ENCODE measurements around the gene DLG2.
"Not testable (repeated sequence)": the region's sequence is repeated elsewhere in the genome, so short reads cannot be mapped to it uniquely, and the experiment has no call there.

The DLG2 gene

GRCh38 chr11:83441601-83442000 lies 2185.5 kb downstream of the DLG2 start:
- H3K36me3 ChIP-seq (ENCODE audit: insufficient read depth, low read length): no peaks in the 10 kb centered on the region

GRCh38 chr11:83441171-83441570 lies 2186.0 kb downstream of the DLG2 start:
- no peaks in the 10 kb centered on the region for H3K27me3 ChIP-seq (ENCODE audit: control insufficient read depth in 1 of 2, insufficient read depth in 2 of 2, low read length in 2 of 2)
- H3K27ac ChIP-seq (ENCODE audit: low read depth, low read length): no peak overlapping the region

More at GRCh38 chr11:83441601-83442000, 2185.5 kb downstream of the DLG2 start:
- Histone ChIP-seq H3K4me3 (ENCODE audit: low read depth in 1 of 2, low read length in 2 of 2) (no peak overlapping the region), H3K9ac (ENCODE audit: low read length) (no peak overlapping the region), H3K27me3 (ENCODE audit: control insufficient read depth in 1 of 2, insufficient read depth in 2 of 2, low read length in 2 of 2) (no peaks in the 10 kb centered on the region), H3K4me1 (ENCODE audit: insufficient read depth, low read length) (no peaks in the 10 kb centered on the region), H3K9me3 (ENCODE audit: low read length) (no peaks in the 10 kb centered on the region), H3K27ac (ENCODE audit: low read depth, low read length) (no peak overlapping the region)

DNA sequence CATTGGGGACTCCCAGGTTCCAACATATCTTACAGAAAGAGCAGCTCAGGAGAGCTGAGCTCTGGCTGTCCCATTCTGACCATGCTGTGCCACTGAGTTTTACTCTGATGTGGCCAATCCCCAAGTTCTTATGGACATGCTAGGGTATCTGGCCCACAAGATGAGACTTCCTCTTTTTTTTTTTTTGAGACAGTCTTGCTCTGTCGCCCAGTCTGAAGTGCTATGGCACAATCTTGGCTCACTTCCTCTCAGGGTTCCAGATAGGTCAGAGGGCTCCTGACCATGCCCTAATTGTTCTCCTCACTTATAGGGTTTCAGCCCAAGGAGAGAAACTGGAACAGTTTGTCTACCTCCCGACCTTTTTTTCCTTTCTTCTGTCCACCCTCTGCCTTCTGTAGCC lies 2188.7 kb downstream of the DLG2 start:
- H3K36me3 ChIP-seq (ENCODE audit: insufficient read depth, low read length): no peaks in the 10 kb centered on the region
- no peaks in the 10 kb centered on the region for H3K4me1 ChIP-seq (ENCODE audit: insufficient read depth, low read length)
- H3K4me3 ChIP-seq (ENCODE audit: low read depth in 1 of 2, low read length in 2 of 2): no peak overlapping the region
- H3K9ac ChIP-seq (ENCODE audit: low read length): no peak overlapping the region
- H3K9me3 ChIP-seq (ENCODE audit: low read length): no peaks in the 10 kb centered on the region
- no peak overlapping the region for H3K27ac ChIP-seq (ENCODE audit: low read depth, low read length)
- no peaks in the 10 kb centered on the region for H3K27me3 ChIP-seq (ENCODE audit: control insufficient read depth in 1 of 2, insufficient read depth in 2 of 2, low read length in 2 of 2)

More at GRCh38 chr11:83441171-83441570, 2186.0 kb downstream of the DLG2 start:
- no peaks in the 10 kb centered on the region for H3K9me3 ChIP-seq (ENCODE audit: low read length)
- no peaks in the 10 kb centered on the region for H3K4me1 ChIP-seq (ENCODE audit: insufficient read depth, low read length)
- no peak overlapping the region for H3K9ac ChIP-seq (ENCODE audit: low read length)
- H3K36me3 ChIP-seq (ENCODE audit: insufficient read depth, low read length): no peaks in the 10 kb centered on the region
- no peak overlapping the region for H3K4me3 ChIP-seq (ENCODE audit: low read depth in 1 of 2, low read length in 2 of 2)

GRCh38 chr11:83437939-83438338 lies 2189.2 kb downstream of the DLG2 start:
- Histone ChIP-seq H3K9me3 (ENCODE audit: low read length) (no peaks in the 10 kb centered on the region), H3K9ac (ENCODE audit: low read length) (no peak overlapping the region), H3K4me3 (ENCODE audit: low read depth in 1 of 2, low read length in 2 of 2) (no peak overlapping the region), H3K27me3 (ENCODE audit: control insufficient read depth in 1 of 2, insufficient read depth in 2 of 2, low read length in 2 of 2) (no peaks in the 10 kb centered on the region), H3K27ac (ENCODE audit: low read depth, low read length) (no peak overlapping the region), H3K4me1 (ENCODE audit: insufficient read depth, low read length) (no peaks in the 10 kb centered on the region), H3K36me3 (ENCODE audit: insufficient read depth, low read length) (no peaks in the 10 kb centered on the region)

- Histone ChIP-seq H3K9ac (ENCODE audit: low read length) (no peak overlapping the region), H3K27me3 (ENCODE audit: control insufficient read depth in 1 of 2, insufficient read depth in 2 of 2, low read length in 2 of 2) (no peaks in the 10 kb centered on the region), H3K9me3 (ENCODE audit: low read length) (no peaks in the 10 kb centered on the region), H3K27ac (ENCODE audit: low read depth, low read length) (no peak overlapping the region), H3K36me3 (ENCODE audit: insufficient read depth, low read length) (no peaks in the 10 kb centered on the region), H3K4me3 (ENCODE audit: low read depth in 1 of 2, low read length in 2 of 2) (no peak overlapping the region), H3K4me1 (ENCODE audit: insufficient read depth, low read length) (no peaks in the 10 kb centered on the region)
These were observed 2190.3 kb downstream of the DLG2 start for GRCh38 chr11:83436855-83437254.

DNA sequence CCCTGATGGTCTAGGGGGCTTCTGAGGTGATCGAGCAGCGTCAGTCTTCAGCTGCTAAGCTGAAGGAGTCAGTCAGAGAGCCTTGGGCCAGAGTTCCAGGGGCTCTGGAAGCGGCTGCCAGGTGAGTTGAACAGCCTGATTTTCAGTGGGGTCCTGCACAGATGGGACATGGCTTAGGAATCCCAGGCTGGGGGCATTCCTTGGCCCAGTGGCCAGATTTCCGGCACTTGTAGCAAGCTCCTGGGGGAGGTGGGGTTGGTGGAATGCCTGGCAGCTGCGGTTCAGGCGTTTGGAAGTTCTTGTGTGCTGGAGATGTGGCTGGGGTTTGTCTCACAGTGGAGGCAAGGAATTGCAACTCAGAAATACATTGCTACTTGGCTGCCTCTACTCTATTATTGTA lies 2192.3 kb downstream of the DLG2 start:
- not testable (repeated sequence) for H3K4me3 ChIP-seq (ENCODE audit: low read depth in 1 of 2, low read length in 2 of 2); H3K9ac ChIP-seq (ENCODE audit: low read length); H3K36me3 ChIP-seq (ENCODE audit: insufficient read depth, low read length); H3K27me3 ChIP-seq (ENCODE audit: control insufficient read depth in 1 of 2, insufficient read depth in 2 of 2, low read length in 2 of 2); H3K4me1 ChIP-seq (ENCODE audit: insufficient read depth, low read length); H3K9me3 ChIP-seq (ENCODE audit: low read length); H3K27ac ChIP-seq (ENCODE audit: low read depth, low read length)

- Histone ChIP-seq H3K9me3 (ENCODE audit: low read length) (no peaks in the 10 kb centered on the region), H3K27ac (ENCODE audit: low read depth, low read length) (no peak overlapping the region), H3K9ac (ENCODE audit: low read length) (no peak overlapping the region), H3K36me3 (ENCODE audit: insufficient read depth, low read length) (no peaks in the 10 kb centered on the region), H3K27me3 (ENCODE audit: control insufficient read depth in 1 of 2, insufficient read depth in 2 of 2, low read length in 2 of 2) (no peaks in the 10 kb centered on the region), H3K4me1 (ENCODE audit: insufficient read depth, low read length) (no peaks in the 10 kb centered on the region), H3K4me3 (ENCODE audit: low read depth in 1 of 2, low read length in 2 of 2) (no peak overlapping the region)
These were observed 2199.2 kb downstream of the DLG2 start for GRCh38 chr11:83427943-83428342.

DNA sequence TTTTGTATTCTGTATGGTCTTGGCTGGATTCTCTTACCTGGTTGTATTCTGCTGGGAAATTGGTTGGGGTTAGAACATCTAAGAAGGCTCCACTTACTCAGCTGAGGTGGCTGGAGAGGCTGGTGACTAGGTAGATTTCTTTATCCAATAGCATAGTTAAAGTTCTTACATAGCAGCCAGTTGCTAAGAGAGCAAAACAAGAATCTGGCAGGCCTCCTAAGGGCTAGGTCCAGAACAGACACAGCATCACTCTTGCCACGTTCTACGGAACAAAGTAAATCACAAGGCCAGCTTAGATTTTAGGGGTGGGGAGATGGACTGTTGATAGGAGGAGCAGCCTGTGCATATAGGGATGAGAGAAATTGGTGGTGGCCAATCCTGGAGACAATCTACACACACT lies 2199.6 kb downstream of the DLG2 start:
- Histone ChIP-seq H3K9me3 (ENCODE audit: low read length) (no peaks in the 10 kb centered on the region), H3K27me3 (ENCODE audit: control insufficient read depth in 1 of 2, insufficient read depth in 2 of 2, low read length in 2 of 2) (no peaks in the 10 kb centered on the region), H3K36me3 (ENCODE audit: insufficient read depth, low read length) (no peaks in the 10 kb centered on the region), H3K4me3 (ENCODE audit: low read depth in 1 of 2, low read length in 2 of 2) (no peak overlapping the region), H3K4me1 (ENCODE audit: insufficient read depth, low read length) (no peaks in the 10 kb centered on the region), H3K27ac (ENCODE audit: low read depth, low read length) (no peak overlapping the region), H3K9ac (ENCODE audit: low read length) (no peak overlapping the region)

GRCh38 chr11:83425137-83425466 lies 2202.0 kb downstream of the DLG2 start:
- Histone ChIP-seq H3K9me3 (ENCODE audit: low read length) (no peaks in the 10 kb centered on the region), H3K27me3 (ENCODE audit: control insufficient read depth in 1 of 2, insufficient read depth in 2 of 2, low read length in 2 of 2) (no peaks in the 10 kb centered on the region), H3K36me3 (ENCODE audit: insufficient read depth, low read length) (no peaks in the 10 kb centered on the region), H3K4me1 (ENCODE audit: insufficient read depth, low read length) (no peaks in the 10 kb centered on the region), H3K4me3 (ENCODE audit: low read depth in 1 of 2, low read length in 2 of 2) (no peak overlapping the region), H3K9ac (ENCODE audit: low read length) (no peak overlapping the region), H3K27ac (ENCODE audit: low read depth, low read length) (no peak overlapping the region)

- Histone ChIP-seq H3K36me3 (ENCODE audit: insufficient read depth, low read length) (no peaks in the 10 kb centered on the region), H3K9ac (ENCODE audit: low read length) (no peak overlapping the region), H3K9me3 (ENCODE audit: low read length) (no peaks in the 10 kb centered on the region), H3K27me3 (ENCODE audit: control insufficient read depth in 1 of 2, insufficient read depth in 2 of 2, low read length in 2 of 2) (no peaks in the 10 kb centered on the region), H3K4me1 (ENCODE audit: insufficient read depth, low read length) (no peaks in the 10 kb centered on the region), H3K27ac (ENCODE audit: low read depth, low read length) (no peak overlapping the region), H3K4me3 (ENCODE audit: low read depth in 1 of 2, low read length in 2 of 2) (no peak overlapping the region)
These were observed 2202.6 kb downstream of the DLG2 start for GRCh38 chr11:83424376-83425136.

GRCh38 chr11:83422641-83423040 lies 2204.5 kb downstream of the DLG2 start:
- not testable (repeated sequence) for H3K27ac ChIP-seq (ENCODE audit: low read depth, low read length); H3K4me3 ChIP-seq (ENCODE audit: low read depth in 1 of 2, low read length in 2 of 2); H3K36me3 ChIP-seq (ENCODE audit: insufficient read depth, low read length); H3K27me3 ChIP-seq (ENCODE audit: control insufficient read depth in 1 of 2, insufficient read depth in 2 of 2, low read length in 2 of 2); H3K9me3 ChIP-seq (ENCODE audit: low read length); H3K4me1 ChIP-seq (ENCODE audit: insufficient read depth, low read length); H3K9ac ChIP-seq (ENCODE audit: low read length)
